HepG2 (cell line): ENCODE results near the gene TAF6. TPM values are rescaled to one million over a fixed set of nuclear protein-coding genes. Genes with fewer than 3 reads are reported as not detected.

Experiments
- BORCS8-MEF2B ChIP-seq: sonication (generic); formaldehyde crosslinking; IDR thresholded peaks from 2 replicates; pipeline ENCODE4 v1.8.0; 2022; ENCODE audit warnings: mild to moderate bottlenecking, missing genetic modification reagents
- CREM ChIP-seq, 2 experiments: sonication (generic) in 1 of 2; formaldehyde crosslinking in 1 of 2; IDR thresholded peaks; 2 replicates each; pipeline versions ENCODE4 v1.4.0 to v1.6.1; 2016 to 2020; ENCODE audit warnings: antibody characterized with exemption in 1 of 2, mild to moderate bottlenecking in 1 of 2, missing genetic modification reagents in 1 of 2
- EEA1 ChIP-seq: sonication (generic); formaldehyde crosslinking; IDR thresholded peaks from 2 replicates; pipeline ENCODE4 v1.5.1; 2020; ENCODE audit warnings: mild to moderate bottlenecking, missing genetic modification reagents, borderline replicate concordance
- ESRRA ChIP-seq: sonication (generic); formaldehyde crosslinking; IDR thresholded peaks from 2 replicates; pipeline ENCODE4 v1.5.1; 2020; ENCODE audit warnings: mild to moderate bottlenecking, low read depth, missing genetic modification reagents
- KLF11 ChIP-seq: IDR thresholded peaks from 2 replicates; pipeline ENCODE4 v1.6.1; 2016; ENCODE audit warnings: missing compliant biosample characterization
- MATR3 ChIP-seq: sonication (generic); formaldehyde crosslinking; IDR thresholded peaks from 2 replicates; pipeline ENCODE4 v1.4.0; 2020; ENCODE audit warnings: missing genetic modification reagents
- MTA1 ChIP-seq: sonication (generic); formaldehyde crosslinking; IDR thresholded peaks from 2 replicates; pipeline ENCODE4 v1.4.0; 2020; ENCODE audit warnings: missing genetic modification reagents, mild to moderate bottlenecking, borderline replicate concordance
- MTA3 ChIP-seq: sonication (generic); formaldehyde crosslinking; IDR thresholded peaks from 2 replicates; pipeline ENCODE4 v1.4.0; 2020; ENCODE audit warnings: missing genetic modification reagents
- MYNN ChIP-seq: sonication (generic); formaldehyde crosslinking; IDR thresholded peaks from 2 replicates; pipeline ENCODE4 v1.4.0; 2020; ENCODE audit warnings: mild to moderate bottlenecking, low read depth, missing genetic modification reagents
- NFKBIZ ChIP-seq: IDR thresholded peaks from 2 replicates; pipeline ENCODE4 v1.6.1; 2018; ENCODE audit warnings: missing genetic modification reagents, missing compliant biosample characterization
- NR3C1 ChIP-seq: sonication (generic); formaldehyde crosslinking; IDR thresholded peaks from 2 replicates; pipeline ENCODE4 v1.4.0; 2020; ENCODE audit warnings: missing genetic modification reagents
- PCBP1 ChIP-seq: fragments of 200-400 bp; formaldehyde crosslinking; IDR thresholded peaks from 2 replicates; pipeline ENCODE4 v1.6.1; 2017; ENCODE audit warnings: mild to moderate bottlenecking, low read depth, low read length, borderline replicate concordance
- PHF5A ChIP-seq: IDR thresholded peaks from one replicate; pipeline ENCODE4 v1.6.1; 2018; ENCODE audit warnings: low read depth, missing genetic modification reagents; ENCODE audit not compliant: unreplicated experiment
- RARA ChIP-seq: IDR thresholded peaks from 2 replicates; pipeline ENCODE4 v1.6.1; 2016; ENCODE audit warnings: missing genetic modification reagents, missing compliant biosample characterization
- SNRNP70 ChIP-seq: fragments of 200-400 bp; formaldehyde crosslinking; IDR thresholded peaks from 2 replicates; pipeline ENCODE4 v1.6.1; 2017; ENCODE audit warnings: mild to moderate bottlenecking, low read depth, low read length, moderate library complexity
- SRSF1 ChIP-seq: fragments of 200-400 bp; formaldehyde crosslinking; optimal IDR thresholded peaks from 2 replicates; pipeline ENCODE3; 2017; ENCODE audit warnings: mild to moderate bottlenecking, low read depth, low read length, moderate library complexity
- TBL1XR1 ChIP-seq: fragments of 150-350 bp; IDR thresholded peaks from 2 replicates; pipeline ENCODE4 v1.6.1; 2014; ENCODE audit warnings: borderline replicate concordance, low read length; ENCODE audit not compliant: partially characterized antibody
- TBX2 ChIP-seq: sonication (generic); formaldehyde crosslinking; IDR thresholded peaks from 2 replicates; pipeline ENCODE4 v1.5.0; 2020; ENCODE audit warnings: missing genetic modification reagents, mild to moderate bottlenecking, borderline replicate concordance
- ZFP1 ChIP-seq: IDR thresholded peaks from 2 replicates; pipeline ENCODE4 v1.6.1; 2016
- ZFP36L2 ChIP-seq: sonication (generic); formaldehyde crosslinking; IDR thresholded peaks from 2 replicates; pipeline ENCODE4 v1.4.0; 2020; ENCODE audit warnings: missing genetic modification reagents
- ZNF124 ChIP-seq: sonication (generic); formaldehyde crosslinking; IDR thresholded peaks from 2 replicates; pipeline ENCODE4 v1.4.0; 2020; ENCODE audit warnings: missing genetic modification reagents
- ZNF207 ChIP-seq: fragments of 450-650 bp; IDR thresholded peaks from 2 replicates; pipeline ENCODE4 v1.6.1; 2016; ENCODE audit warnings: antibody characterized with exemption, borderline replicate concordance
- ZNF263 ChIP-seq: sonication (generic); formaldehyde crosslinking; IDR thresholded peaks from 2 replicates; pipeline ENCODE4 v1.4.0; 2020; ENCODE audit warnings: missing genetic modification reagents
- ZNF614 ChIP-seq: IDR thresholded peaks from 2 replicates; pipeline ENCODE4 v1.6.1; 2018; ENCODE audit warnings: missing biosample characterization, missing genetic modification reagents, inconsistent platforms, borderline replicate concordance
- ZNF768 ChIP-seq: sonication (generic); formaldehyde crosslinking; IDR thresholded peaks from 2 replicates; pipeline ENCODE4 v1.4.0; 2020; ENCODE audit warnings: missing genetic modification reagents
- polyA plus RNA-seq, 8 experiments: library from polyadenylated mRNA; depleted of rRNA in 3 of 8; stranded (reverse) in 7 of 8; unstranded in 1 of 8; fragments of >200 nt; fragmentation: Illumina TruSeq in 4 of 8; extraction: Trizol in 4 of 8; gene quantifications; 2 replicates each; pipeline versions ENCODE4 v1.2.1 to v1.2.3, GENCODE V29; 2011 to 2016; ENCODE audit warnings: low read depth in 4 of 8, missing spikeins in 1 of 8, mixed read lengths in 1 of 8; ENCODE audit not compliant: insufficient read depth in 1 of 8
- total RNA-seq, 5 experiments: library from RNA; depleted of rRNA; stranded (reverse); fragments of >200 nt; fragmentation: Illumina TruSeq; extraction: Trizol; gene quantifications; 2 replicates each; pipeline ENCODE4 v1.2.3, GENCODE V29; 2016; ENCODE audit warnings: low read depth in 1 of 5
- TF ChIP-seq, protein P1 (sequence below): sonication (generic); formaldehyde crosslinking; IDR thresholded peaks from 2 replicates; pipeline ENCODE4 v1.4.0; 2020; ENCODE audit warnings: mild to moderate bottlenecking, low read depth, missing genetic modification reagents
- TF ChIP-seq, protein P2 (sequence below): sonication (generic); formaldehyde crosslinking; IDR thresholded peaks from 2 replicates; pipeline ENCODE4 v1.5.0; 2020; ENCODE audit warnings: mild to moderate bottlenecking, missing genetic modification reagents
- TF ChIP-seq, protein P3 (sequence below): sonication (generic); formaldehyde crosslinking; IDR thresholded peaks from 2 replicates; pipeline ENCODE4 v1.4.0; 2020; ENCODE audit warnings: missing genetic modification reagents, borderline replicate concordance

The TAF6 gene
- total and polyA plus RNA-seq, 2 of the 13 experiments (the other 11 are each of a cell fraction or from before 2014, with no cell fraction given) = 12.9 to 18.8 TPM

GRCh38 chr7:100088621-100089457, 30.3 kb downstream of the TAF6 start, which contains the start of gene COPS6 (continued):
- peak; percentile 42; the same call in 1 of the 2 replicates for TF ChIP-seq NFKBIZ
- no peak for TF ChIP-seq SNRNP70
- TF ChIP-seq MYNN (CRISPR knock-in tag) = 0 out of 2 replicates have a peak, but pooled peaks have one; percentile 88
- TF ChIP-seq KLF11 = no peak
- TF ChIP-seq MATR3 (CRISPR knock-in tag) = no peak
- peak; percentile 83; the same call in 1 of the 2 replicates for TF ChIP-seq ZNF768 (CRISPR knock-in tag)
- TF ChIP-seq, protein P1, sequence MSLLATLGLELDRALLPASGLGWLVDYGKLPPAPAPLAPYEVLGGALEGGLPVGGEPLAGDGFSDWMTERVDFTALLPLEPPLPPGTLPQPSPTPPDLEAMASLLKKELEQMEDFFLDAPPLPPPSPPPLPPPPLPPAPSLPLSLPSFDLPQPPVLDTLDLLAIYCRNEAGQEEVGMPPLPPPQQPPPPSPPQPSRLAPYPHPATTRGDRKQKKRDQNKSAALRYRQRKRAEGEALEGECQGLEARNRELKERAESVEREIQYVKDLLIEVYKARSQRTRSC (CRISPR knock-in tag) = peak; percentile 87; the same call in 1 of the 2 replicates
- no peak for TF ChIP-seq ZFP36L2 (CRISPR knock-in tag)
- TF ChIP-seq, protein P2, sequence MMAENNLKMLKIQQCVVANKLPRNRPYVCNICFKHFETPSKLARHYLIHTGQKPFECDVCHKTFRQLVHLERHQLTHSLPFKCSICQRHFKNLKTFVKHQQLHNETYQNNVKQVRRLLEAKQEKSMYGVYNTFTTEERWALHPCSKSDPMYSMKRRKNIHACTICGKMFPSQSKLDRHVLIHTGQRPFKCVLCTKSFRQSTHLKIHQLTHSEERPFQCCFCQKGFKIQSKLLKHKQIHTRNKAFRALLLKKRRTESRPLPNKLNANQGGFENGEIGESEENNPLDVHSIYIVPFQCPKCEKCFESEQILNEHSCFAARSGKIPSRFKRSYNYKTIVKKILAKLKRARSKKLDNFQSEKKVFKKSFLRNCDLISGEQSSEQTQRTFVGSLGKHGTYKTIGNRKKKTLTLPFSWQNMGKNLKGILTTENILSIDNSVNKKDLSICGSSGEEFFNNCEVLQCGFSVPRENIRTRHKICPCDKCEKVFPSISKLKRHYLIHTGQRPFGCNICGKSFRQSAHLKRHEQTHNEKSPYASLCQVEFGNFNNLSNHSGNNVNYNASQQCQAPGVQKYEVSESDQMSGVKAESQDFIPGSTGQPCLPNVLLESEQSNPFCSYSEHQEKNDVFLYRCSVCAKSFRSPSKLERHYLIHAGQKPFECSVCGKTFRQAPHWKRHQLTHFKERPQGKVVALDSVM (CRISPR knock-in tag) = no peak; the same call in 1 of the 2 replicates
- TF ChIP-seq, protein P3, sequence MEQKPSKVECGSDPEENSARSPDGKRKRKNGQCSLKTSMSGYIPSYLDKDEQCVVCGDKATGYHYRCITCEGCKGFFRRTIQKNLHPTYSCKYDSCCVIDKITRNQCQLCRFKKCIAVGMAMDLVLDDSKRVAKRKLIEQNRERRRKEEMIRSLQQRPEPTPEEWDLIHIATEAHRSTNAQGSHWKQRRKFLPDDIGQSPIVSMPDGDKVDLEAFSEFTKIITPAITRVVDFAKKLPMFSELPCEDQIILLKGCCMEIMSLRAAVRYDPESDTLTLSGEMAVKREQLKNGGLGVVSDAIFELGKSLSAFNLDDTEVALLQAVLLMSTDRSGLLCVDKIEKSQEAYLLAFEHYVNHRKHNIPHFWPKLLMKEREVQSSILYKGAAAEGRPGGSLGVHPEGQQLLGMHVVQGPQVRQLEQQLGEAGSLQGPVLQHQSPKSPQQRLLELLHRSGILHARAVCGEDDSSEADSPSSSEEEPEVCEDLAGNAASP (CRISPR knock-in tag) = peak; percentile 53; the same call in 1 of the 2 replicates
- no peak for TF ChIP-seq MTA3
- peak; percentile 82; the same call in 1 of the 2 replicates for TF ChIP-seq MTA1 (CRISPR knock-in tag)
- TF ChIP-seq SRSF1 = no peak
- peak; percentile 81 for TF ChIP-seq PHF5A (CRISPR knock-in tag)
- peak; percentile 82 for TF ChIP-seq ESRRA (CRISPR knock-in tag)
- TF ChIP-seq BORCS8-MEF2B = peak; percentile 97
- peak; percentile 74; the same call in 1 of the 2 replicates for TF ChIP-seq TBX2 (CRISPR knock-in tag)
- TF ChIP-seq ZNF124 = no peak; the same call in 1 of the 2 replicates
- peak; percentile 91 for TF ChIP-seq ZNF614
- no peak for TF ChIP-seq CREM (IDR thresholded peaks at IDR 0.05)
- TF ChIP-seq CREM (CRISPR knock-in tag; IDR thresholded peaks at IDR 0.05) = no peak
- no peak for TF ChIP-seq TBL1XR1
- peak; percentile 56; the same call in 1 of the 2 replicates for TF ChIP-seq ZFP1
- TF ChIP-seq RARA (CRISPR knock-in tag) = peak; percentile 59; the same call in 1 of the 2 replicates
- TF ChIP-seq ZNF263 = peak; percentile 58; the same call in 1 of the 2 replicates
- no peak for TF ChIP-seq ZNF207
- peak; percentile 95 for TF ChIP-seq EEA1 (CRISPR knock-in tag)
- no peak for TF ChIP-seq NR3C1 (CRISPR knock-in tag)
- no peak for TF ChIP-seq PCBP1
